22Rv1 (cell line): ENCODE results near the gene ZFYVE28.

Experiments
- H3K27ac ChIP-seq: fragments of 450-650 bp; 2 replicates; pipeline ENCODE4 v1.5.1; 2017
- CTCF ChIP-seq: fragments of 450-650 bp; IDR thresholded peaks from 2 replicates; pipeline ENCODE4 v1.5.1; 2017; ENCODE audit warnings: mild to moderate bottlenecking
- ZFX ChIP-seq: fragments of 450-650 bp; IDR thresholded peaks from 2 replicates; pipeline ENCODE4 v1.6.1; 2017; ENCODE audit warnings: antibody characterized with exemption, borderline replicate concordance

The ZFYVE28 gene

GRCh38 chr4:2363056-2363721 is 55.3 kb downstream of the ZFYVE28 start:
- H3K27ac ChIP-seq = no peak overlapping the region
- TF ChIP-seq CTCF (no peak), ZFX (no peak)

GRCh38 chr4:2362266-2363055 is 56.0 kb downstream of the ZFYVE28 start:
- no peak overlapping the region for H3K27ac ChIP-seq
- no peak for TF ChIP-seq ZFX
- TF ChIP-seq CTCF = no peak

- TF ChIP-seq ZFX = no peak
- no peak for TF ChIP-seq CTCF
- no peak overlapping the region for H3K27ac ChIP-seq
These were observed 56.8 kb downstream of the ZFYVE28 start for GRCh38 chr4:2361366-2362265.

- TF ChIP-seq ZFX (no peak), CTCF (no peak)
- no peak overlapping the region for H3K27ac ChIP-seq
These were observed 58.1 kb downstream of the ZFYVE28 start for GRCh38 chr4:2360396-2360730.

GRCh38 chr4:2359591-2360395 is 58.7 kb downstream of the ZFYVE28 start:
- TF ChIP-seq CTCF = no peak
- TF ChIP-seq ZFX = no peak
- H3K27ac ChIP-seq = no peak overlapping the region

GRCh38 chr4:2357821-2358745 is 60.4 kb downstream of the ZFYVE28 start:
- no peak for TF ChIP-seq ZFX
- TF ChIP-seq CTCF = no peak
- H3K27ac ChIP-seq = no peak overlapping the region
